Subcutaneous adipose tissue (tissue), 4 donors: ENCODE measurements around the gene PHLPP2. TPM values are rescaled to one million over a fixed set of nuclear protein-coding genes. Genes with fewer than 3 reads are reported as not detected.

Experiments used
- total RNA-seq, 4 donors: library from RNA; depleted of rRNA; stranded (reverse); fragments of >200 nt; gene quantifications; one replicate each; pipeline ENCODE4 v1.1.0, GENCODE V29; 2016
- TF ChIP-seq, protein P1 (sequence below): fragments of 450-650 bp; IDR thresholded peaks from one replicate; pipeline ENCODE4 v1.5.1; 2016; ENCODE audit warnings: low read depth, mild to moderate bottlenecking, control low read depth, antibody characterized with exemption, moderate library complexity

PHLPP2 gene
- total RNA-seq, 4 donors from 2014 or later, result 9.0 to 12.1 (median 10.4) TPM

DNA sequence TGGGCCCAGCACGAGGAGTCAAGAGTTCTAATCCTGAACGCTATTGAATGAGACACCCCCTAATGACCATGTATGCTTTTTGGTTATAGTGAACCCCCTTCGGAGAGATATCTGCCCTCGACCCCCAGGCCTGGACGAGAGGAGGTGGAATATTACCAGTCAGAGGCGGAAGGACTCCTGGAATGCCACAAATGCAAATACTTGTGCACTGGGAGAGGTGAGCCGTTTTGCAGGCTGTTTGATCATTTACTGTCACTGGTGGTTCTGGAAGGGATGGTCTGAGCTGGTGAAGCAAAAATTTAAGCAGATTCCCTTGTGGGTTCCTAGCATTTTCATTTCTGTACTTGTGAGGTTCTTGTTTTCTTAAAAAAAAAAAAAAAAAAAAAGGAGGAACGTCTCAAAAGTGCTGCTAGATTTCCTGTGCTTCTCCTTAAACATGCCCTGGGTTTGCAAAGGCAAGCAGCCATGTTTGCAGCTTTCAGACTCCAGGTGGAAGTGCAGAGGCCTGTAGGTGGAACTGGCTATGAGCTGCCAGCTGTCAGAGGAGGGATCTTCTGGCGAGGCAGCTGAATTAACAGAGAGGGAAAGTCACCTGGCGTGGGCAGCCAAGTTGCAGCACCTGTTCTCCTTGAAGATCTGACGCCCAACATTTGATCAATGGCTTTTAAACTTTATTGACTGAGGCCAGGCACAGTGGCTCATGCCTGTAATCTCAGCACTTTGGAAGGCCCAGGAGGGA is 95.1 kb downstream of the PHLPP2 start:
- TF ChIP-seq, protein P1, sequence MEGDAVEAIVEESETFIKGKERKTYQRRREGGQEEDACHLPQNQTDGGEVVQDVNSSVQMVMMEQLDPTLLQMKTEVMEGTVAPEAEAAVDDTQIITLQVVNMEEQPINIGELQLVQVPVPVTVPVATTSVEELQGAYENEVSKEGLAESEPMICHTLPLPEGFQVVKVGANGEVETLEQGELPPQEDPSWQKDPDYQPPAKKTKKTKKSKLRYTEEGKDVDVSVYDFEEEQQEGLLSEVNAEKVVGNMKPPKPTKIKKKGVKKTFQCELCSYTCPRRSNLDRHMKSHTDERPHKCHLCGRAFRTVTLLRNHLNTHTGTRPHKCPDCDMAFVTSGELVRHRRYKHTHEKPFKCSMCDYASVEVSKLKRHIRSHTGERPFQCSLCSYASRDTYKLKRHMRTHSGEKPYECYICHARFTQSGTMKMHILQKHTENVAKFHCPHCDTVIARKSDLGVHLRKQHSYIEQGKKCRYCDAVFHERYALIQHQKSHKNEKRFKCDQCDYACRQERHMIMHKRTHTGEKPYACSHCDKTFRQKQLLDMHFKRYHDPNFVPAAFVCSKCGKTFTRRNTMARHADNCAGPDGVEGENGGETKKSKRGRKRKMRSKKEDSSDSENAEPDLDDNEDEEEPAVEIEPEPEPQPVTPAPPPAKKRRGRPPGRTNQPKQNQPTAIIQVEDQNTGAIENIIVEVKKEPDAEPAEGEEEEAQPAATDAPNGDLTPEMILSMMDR, result no peak

DNA sequence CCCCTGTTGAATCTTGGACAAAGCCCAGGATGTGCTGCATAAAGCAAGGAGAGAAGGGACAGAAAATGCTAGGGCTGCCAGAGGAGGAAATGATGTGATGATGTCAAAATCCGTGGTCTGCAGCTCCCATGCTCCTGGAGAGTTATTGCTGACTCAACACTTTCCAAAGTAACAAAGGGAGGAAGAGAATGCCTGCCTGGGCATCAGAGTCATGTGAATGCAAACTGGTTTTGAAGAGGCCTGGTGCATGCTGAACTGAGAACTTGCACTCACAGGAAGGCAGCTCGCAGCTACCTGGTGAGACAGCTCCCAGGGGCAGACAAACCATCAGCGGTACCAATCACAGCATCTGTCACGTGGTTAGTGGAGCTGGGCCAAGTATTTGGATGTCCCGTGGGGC is 95.7 kb downstream of the PHLPP2 start:
- TF ChIP-seq, protein P1, result no peak

DNA sequence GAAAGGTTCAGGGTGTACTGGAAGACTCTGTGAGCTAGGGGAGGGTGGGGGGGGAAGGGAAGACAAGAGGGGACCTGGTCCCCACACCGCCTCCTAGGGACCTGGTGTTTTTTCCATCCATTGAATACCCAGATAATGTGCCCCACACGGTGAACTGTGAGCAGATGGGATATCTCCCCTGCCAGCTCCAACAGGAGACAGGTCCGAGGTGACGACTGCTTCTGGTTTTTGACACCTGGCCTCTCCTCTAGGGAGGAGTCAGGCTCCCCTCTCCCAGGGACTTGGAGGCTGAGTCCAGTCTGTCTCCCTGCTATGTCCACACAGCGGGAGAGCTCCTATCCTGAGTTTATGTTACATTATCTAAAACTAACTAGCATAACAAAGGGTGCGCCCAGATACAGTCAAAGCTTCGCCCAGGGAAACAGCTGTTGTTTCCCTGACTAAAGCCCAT is 96.7 kb downstream of the PHLPP2 start:
- TF ChIP-seq, protein P1, result no peak

DNA sequence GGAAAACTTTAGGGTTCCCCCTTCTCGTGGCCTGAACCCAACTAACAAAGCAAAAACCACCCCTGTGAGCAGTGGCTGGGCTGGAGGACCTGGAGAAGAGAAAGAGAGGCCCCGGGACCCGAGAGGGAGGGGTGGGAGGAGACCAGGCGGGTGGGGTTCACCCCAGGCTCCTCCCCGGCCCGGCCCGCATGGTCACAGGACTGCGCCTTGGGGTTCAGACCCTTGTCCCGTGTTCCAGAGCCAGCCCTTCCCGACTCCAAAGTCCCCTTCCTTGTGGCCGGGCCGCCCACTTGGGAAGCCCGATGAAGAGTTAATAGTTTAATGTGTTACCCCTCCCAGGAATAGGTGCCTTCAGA is 97.7 kb downstream of the PHLPP2 start:
- TF ChIP-seq, protein P1, result no peak

DNA sequence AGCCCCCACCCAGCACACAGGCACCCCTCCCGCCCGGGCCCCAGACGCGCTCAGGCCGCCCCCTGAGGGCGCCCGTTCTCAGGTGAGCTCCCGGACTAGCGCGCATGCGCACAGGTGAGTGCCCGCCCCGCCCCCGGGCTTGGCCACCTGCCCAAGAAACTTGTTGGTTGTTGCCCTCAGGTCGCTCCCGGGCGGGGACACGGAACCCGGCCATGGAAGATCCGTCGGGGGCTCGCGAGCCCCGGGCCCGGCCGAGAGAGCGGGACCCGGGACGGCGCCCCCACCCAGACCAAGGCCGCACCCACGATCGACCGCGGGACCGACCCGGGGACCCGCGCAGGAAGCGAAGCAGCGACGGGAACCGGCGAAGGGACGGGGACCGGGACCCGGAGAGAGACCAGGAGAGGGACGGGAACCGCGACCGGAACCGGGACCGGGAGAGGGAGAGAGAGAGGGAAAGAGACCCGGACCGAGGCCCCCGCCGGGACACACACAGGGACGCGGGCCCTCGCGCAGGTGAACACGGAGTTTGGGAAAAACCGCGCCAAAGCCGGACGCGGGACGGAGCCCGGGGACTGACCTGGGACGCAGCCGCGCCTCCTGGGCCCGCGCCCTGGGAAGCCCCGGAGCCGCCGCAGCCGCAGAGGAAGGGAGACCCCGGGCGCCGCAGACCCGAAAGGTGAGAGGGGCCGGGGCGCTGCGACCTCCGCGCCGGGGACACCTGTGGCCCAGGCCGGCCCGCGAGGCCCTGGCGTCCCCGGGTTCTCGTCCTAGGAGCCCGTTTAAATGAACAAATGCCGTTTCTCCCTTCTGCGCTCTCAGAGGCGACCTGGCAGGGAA is 98.3 kb downstream of the PHLPP2 start, which contains the start of gene MARVELD3:
TSS of gene MARVELD3 (plus strand) at position 167 of the 840 bp plus-strand sequence. CDS start at position 213, 46 bp downstream.
- TF ChIP-seq, protein P1, result no peak

DNA sequence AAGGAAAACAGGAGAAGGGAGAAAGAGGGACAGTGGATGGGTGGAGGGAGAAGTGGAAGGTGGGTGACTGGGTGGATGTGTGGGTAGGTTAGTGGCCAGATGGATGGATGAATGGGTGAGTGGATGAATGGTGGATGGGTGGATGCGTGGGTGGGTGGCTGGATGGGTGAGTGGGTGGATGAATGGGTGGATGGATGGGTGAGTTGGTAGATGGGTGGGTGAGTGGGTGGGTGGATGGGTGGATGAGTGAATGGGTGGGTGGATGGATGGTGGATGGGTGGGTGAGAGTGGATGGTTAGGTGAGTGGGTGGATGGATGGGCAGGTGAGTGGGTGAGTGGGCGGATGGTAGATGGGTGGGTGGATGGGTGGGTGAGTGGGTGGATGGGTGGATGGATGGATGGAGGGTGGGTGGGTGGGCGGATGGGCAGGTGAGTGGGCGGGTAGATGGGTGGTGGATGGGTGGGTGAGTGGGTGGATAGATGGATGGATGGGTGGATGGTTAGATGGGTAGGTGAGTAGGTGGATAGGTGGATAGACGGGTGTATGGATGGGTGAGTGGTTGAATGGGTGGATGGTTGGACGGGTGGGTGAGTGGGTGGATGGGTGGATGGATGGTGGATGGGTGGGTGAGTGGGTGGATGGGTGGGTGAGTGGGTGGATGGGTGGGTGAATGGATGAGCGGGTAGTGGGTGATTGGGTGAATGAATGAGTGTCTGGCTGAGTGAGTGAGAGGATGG is 99.2 kb downstream of the PHLPP2 start:
- TF ChIP-seq, protein P1, result no peak
